Activated CD8-positive, alpha-beta memory T cell treated with anti-CD3 and anti-CD28 coated beads for 1 hour (primary cell): ENCODE measurements around the gene STK32C.
"Not testable (repeated sequence)": the region's sequence is repeated elsewhere in the genome, so short reads cannot be mapped to it uniquely, and the experiment has no call there.

ENCODE experiments used
- DNase-seq, 2 donors: peaks; one replicate each; pipeline ENCODE4 v3.0.0-alpha.2; 2020; ENCODE audit warnings: low read depth in 1 of 2; ENCODE audit errors: extremely low read depth in 1 of 2

The STK32C gene

GRCh38 chr10:132160834-132161622 is 146.7 kb downstream of the STK32C start:
- not testable (repeated sequence) for DNase-seq

- DNase-seq: not testable (repeated sequence)
Observed at GRCh38 chr10:132160231-132160630, 147.5 kb downstream of the STK32C start.

- DNase-seq: not testable (repeated sequence)
Observed at GRCh38 chr10:132159302-132160230, 148.2 kb downstream of the STK32C start.

DNA sequence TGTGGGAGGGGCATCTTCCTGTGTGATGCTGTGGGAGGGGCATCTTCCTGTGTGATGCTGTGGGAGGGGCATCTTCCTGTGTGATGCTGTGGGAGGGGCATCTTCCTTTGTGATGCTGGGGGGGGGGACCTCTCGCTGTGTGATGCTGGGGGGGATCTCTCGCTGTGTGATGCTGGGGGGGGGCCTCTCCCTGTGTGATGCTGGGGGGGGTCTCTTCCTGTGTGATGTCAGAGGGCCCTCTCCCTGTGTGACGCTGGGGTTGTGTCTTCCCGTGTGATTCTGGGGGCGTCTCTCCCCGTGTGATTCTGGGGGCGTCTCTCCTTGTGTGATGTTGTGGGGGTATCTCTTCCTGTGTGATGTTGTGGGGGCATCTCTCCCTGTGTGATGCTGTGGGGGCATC is 148.9 kb downstream of the STK32C start:
- DNase-seq: no peak

GRCh38 chr10:132158122-132158741 is 149.5 kb downstream of the STK32C start:
- DNase-seq: no peak
